Ishikawa (cell line): ENCODE measurements around the gene ATP1A1.

Experiments
- CEBPB ChIP-seq: IDR thresholded peaks from 2 replicates; pipeline ENCODE4 v1.6.1; 2012
- EGR1 ChIP-seq: IDR thresholded peaks from 2 replicates; pipeline ENCODE4 v1.6.1; 2012
- EP300 ChIP-seq: IDR thresholded peaks from 2 replicates; pipeline ENCODE4 v1.6.1; 2012; ENCODE audit warnings: borderline replicate concordance
- FOXM1 ChIP-seq: IDR thresholded peaks from 2 replicates; pipeline ENCODE4 v1.6.1; 2012; ENCODE audit warnings: low read depth, borderline replicate concordance
- NFIC ChIP-seq: IDR thresholded peaks from 2 replicates; pipeline ENCODE4 v1.6.1; 2012
- RAD21 ChIP-seq: IDR thresholded peaks from 2 replicates; pipeline ENCODE4 v1.6.1; 2012; ENCODE audit warnings: low read depth
- REST ChIP-seq: IDR thresholded peaks from 2 replicates; pipeline ENCODE4 v1.6.1; 2012; ENCODE audit warnings: low read depth, mild to moderate bottlenecking
- TAF1 ChIP-seq: IDR thresholded peaks from 2 replicates; pipeline ENCODE4 v1.6.1; 2012; ENCODE audit warnings: low read depth, mild to moderate bottlenecking
- TCF12 ChIP-seq: IDR thresholded peaks from 2 replicates; pipeline ENCODE4 v1.6.1; 2012; ENCODE audit warnings: low read depth
- USF1 ChIP-seq: IDR thresholded peaks from 2 replicates; pipeline ENCODE4 v1.6.1; 2012
- YY1 ChIP-seq: IDR thresholded peaks from 2 replicates; pipeline ENCODE4 v1.6.1; 2012; ENCODE audit warnings: low read depth
- ZBTB7A ChIP-seq: IDR thresholded peaks from 2 replicates; pipeline ENCODE4 v1.6.1; 2012; ENCODE audit warnings: low read depth
- TF ChIP-seq, protein P1 (sequence below): IDR thresholded peaks from 2 replicates; pipeline ENCODE4 v1.6.1; 2012

DNA sequence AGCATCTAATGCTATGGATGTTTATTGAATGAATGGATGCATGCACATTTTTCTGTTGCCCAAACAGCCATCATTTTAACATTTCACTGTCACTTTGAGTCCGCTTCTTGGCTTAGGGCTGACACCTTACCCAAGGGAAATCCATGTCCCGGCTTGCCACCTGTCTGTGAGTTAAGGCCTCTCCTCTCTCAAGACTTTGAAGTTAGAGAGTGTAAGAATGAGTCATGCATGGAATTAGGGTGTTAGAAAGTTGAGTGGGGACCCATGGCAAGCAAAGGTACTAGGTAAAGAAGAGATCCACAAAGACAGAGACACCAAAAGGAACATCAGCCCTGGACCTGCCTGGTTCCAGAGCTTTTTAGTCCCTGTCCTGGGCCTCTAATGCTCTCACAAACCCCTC lies 35.1 kb downstream of the ATP1A1 start:
- no peak for TF ChIP-seq REST
- TF ChIP-seq ZBTB7A = no peak
- TF ChIP-seq RAD21 = no peak
- no peak for TF ChIP-seq TAF1
- TF ChIP-seq TCF12 = no peak
- no peak for TF ChIP-seq EP300
- no peak for TF ChIP-seq USF1
- no peak for TF ChIP-seq YY1
- TF ChIP-seq, protein P1, sequence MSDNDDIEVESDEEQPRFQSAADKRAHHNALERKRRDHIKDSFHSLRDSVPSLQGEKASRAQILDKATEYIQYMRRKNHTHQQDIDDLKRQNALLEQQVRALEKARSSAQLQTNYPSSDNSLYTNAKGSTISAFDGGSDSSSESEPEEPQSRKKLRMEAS = no peak
- TF ChIP-seq EGR1 = no peak
- no peak for TF ChIP-seq NFIC
- no peak for TF ChIP-seq CEBPB
- TF ChIP-seq FOXM1 = no peak
